ENCODE data around the gene NFAM1.

Gene NFAM1

DNA sequence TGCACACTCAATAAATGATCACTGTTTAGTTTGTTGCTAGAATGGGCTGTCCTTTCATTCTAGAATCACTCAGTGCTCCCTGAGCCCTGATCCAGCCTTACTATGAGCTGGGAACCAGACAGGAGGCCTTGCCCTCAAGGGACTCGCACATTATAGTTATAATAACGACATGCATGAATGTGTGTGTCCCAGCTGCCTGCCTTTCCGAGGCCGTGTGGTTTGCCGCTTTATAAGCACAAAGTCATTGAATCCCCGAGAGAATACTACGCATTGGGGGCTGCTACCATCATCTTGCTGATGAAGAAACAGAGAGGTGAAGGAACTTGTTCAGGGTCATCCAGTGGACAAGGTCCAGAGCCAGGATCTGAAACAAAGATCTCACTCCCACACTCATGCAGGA is 75.7 kb downstream of the NFAM1 start:
- no peak for DNase-seq

DNA sequence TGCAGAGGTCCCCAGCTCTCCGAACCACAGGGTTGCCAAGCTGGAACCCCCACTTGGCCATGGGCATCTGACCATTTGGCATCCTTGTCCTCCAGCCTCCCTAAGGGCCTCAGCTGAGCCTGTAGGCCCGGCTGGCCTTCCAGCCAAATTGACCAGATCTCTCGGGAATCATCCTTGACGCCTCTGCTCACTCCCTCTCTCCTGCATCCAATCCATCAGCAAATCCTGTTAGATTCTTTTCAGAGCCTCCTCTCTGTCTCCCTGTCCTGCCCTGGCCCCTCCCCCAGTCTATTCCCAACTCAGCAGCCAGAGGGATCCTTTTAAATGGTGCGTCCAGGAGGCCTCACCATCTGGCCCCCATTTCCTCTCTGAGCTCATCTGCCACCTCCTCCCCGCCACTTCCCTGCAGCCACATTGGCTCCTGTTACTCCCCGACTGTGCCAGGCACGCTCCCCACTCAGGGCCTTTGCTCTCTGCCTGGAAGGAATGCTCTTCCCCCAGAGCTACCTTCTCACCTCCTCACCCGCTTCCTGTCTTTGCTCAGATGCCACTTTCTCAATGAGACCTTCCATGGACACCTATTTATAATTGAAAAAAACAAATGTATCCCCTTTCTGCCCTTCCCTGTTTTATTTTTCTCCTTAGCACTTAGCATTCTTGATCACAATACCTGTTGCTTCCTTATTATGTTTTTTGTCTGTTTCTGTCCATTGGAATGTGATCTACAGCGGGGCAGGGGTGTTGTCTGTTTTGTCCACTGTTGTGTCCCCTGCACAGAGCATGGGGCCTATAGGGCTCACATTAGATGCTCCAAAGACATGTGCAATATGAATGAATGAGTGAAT is 78.1 kb downstream of the NFAM1 start:
- no peak for DNase-seq

DNA sequence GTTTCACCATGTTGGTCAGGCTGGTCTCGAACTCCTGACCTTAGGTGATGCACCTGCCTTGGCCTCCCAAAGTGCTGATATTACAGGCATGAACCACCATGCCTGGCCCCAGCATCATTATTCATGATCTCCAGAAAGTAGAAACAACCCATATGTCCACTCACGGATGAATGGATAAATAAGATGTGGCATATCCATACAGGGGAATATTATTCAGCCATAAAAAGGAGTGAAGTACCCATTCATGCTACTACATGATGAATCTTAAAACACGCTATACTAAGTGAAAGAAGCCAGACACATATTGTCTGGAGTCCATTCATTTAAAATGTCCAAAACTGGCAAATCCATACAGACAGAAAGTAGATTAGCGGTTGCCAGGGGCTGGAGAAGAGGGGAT is 81.8 kb downstream of the NFAM1 start:
- no peak for DNase-seq

DNA sequence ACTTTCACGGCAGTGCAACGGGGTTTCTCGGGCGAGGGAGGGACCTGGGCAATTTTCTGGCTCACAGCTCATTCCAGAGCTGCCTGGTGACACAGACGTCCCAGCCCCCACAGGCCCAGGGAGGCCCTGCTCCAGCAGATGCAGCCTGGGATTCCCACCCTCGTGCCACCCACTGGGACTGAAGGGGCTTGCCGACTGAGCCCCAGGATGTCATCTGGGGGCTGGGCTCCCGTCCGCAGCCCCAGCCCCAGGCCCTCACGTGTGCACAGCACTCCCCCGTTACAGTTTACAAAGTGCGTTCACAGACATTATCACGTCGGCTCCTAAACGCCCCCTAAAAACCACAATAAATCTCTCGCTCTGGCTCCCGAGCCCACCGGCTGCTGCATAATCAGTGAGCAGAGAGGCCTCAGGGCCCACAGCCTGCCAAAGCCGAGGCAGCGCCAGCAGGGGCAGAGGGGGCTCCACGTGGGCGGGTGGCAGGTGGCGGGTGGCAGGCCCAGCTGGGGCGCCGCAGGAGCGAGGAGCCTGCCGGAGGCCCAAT is 84.8 kb downstream of the NFAM1 start:
- DNase-seq, result no peak

DNA sequence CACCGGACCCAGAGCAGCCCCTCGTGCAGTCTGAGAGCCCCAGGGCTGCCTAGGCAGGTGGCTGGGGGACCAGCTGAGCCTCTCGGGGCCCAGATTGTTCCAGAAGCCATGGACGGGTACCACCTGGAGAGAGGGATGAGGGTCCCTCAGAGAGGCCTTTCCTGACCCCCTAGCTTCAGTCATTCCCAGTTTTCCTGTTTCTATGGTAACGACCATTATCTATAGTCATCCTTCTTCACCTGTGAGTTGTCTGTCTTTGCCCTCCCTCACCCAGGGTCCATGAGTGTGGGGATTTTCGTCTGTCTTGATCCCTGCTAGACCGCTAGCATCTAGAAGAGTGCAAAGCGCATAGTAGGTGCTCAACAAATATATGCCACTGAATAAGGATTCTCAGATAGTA is 85.5 kb downstream of the NFAM1 start:
- no peak for DNase-seq

DNA sequence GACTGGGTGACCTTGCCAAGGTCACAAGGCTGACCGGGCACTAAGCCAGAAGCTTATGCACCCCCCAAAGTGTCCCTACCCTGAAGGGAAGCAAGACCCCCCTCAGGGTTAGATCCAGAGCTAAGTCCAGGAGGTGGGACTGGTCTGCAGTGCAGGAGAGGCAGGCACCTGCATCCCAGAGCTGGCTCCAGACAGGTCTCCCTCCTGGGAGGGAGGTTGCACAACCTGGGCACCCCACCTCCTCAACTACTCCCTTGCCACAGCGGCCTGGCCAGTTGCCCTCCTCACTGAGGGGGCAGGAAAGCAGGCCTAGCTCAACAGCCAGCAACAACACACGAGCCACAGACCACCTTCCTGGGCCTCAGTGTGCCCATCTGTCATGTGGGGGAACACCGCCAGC is 86.7 kb downstream of the NFAM1 start:
- DNase-seq, result no peak

DNA sequence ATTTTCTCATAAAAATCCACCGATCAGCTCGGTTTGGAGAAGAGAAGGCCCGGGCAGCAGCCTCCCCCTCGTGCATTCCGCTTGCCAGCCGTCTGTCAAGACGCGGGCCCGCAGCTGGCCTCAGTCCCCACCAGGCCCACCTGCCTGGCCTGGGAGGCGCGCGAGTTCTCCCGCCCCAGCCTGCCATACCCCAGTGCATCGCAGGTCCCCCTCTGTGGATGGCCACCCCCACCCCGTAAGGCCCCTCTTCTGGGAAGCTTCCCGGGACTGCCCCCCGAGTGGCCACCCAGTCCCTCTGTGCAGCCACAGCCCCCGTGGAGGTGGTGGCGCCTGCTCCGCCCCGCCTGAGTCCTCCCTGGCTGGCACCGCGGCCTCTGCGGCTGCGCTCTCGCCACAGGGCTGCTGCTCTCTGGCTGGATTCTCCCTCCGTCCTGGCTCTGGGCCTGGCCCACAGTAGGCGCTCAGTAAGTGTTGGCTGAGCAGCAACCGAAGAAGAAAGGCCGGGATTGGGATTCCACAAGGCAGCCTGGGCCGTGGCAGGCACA is 87.8 kb downstream of the NFAM1 start:
- no peak for DNase-seq

DNA sequence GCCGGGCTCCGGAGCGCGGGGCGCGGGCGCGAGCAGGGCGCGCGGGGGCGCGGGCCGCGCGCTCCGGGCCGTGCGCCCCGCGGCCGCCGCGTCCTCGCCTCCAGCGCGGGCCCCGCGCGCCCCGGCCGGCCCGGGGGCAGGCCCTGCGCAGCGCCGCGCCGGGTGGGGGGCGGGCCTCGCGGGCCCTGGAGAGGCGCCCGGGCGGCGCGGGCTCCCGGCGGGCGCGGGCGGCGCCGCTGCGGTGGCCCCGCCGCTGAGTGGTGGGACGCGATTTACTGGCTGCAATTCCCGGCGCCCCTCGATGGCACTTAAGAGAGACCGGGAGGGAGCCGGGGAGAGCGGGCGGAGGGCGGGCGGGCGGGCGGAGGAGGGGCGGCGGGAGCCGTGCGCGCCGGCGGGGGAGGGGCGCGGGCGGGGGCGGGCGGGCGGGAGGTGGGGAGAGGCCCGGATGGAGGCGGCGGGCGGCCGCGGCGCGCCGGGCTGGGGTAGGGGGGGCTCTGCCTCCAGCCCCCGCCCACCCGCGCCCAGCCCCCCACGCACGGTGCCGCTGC is 88.6 kb downstream of the NFAM1 start:
- no peak for DNase-seq

DNA sequence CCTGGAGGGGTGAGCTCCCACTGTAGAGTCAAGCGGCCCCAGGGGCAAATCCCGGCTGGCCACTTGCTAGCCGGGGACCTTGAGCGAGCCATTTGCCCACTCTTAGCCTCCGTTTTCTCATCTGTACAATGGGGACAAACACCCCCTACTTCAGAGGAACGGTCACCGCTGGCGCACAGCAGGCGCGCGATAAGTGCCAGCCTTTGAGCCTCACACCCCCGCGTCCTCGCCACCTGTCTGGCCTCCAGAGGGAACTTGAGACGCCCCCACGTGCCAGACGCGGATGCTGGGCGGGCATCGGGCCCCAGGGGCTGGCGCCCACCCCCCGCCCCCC is 89.1 kb downstream of the NFAM1 start:
- DNase-seq, result no peak

DNA sequence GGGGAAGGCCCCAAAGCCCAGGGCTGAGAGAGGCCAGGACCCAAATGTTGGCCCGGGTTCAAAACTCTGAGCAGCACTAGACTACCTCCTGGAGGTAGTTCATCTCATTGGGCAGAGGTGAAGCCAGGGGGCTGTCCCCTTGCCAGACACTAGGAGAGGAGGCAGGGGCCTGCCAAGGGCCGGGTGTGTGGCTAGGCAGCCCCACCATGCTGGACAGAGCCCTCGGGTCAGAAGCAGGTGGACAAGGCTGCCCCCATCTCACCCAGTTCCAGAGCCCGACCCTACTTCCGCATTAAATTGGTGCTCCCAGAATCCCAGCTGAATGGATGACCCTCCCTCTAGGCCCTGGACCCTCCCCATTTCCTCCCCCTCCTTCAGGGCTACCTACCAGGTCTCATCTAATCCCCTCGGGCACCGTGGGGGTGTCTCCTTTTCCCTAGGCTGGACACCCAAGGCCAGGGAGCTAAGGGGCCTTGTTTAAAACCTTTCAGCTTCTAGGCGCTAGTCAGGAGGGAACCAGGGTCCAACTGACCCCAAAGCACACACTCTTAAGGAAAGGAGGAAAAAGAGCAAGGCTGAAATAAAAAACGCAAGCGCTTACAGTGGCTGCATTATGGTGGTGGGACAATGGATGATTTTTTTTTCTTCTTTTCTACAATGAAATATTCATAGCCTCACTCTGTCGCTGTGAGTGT is 89.6 kb downstream of the NFAM1 start:
- no peak for DNase-seq

DNA sequence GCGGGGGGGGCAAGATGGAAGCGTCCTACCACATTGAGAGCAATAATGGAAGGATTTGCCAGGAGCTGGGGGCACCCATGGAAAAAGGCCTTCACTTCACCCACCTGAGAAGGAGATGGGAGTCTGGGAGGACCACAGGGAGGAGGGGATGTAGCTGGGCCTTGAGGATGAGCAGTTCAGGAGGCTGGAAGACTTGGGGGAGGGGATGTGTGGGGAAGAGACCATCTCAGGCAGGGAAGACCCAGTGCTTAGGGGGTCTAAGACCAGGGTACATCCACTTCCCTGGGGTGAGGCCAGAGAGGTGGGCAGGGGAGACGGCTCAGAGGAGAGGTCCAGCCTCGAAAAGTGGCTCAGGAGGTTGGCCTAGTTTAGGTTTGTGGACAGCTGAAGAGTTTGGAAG is 90.4 kb downstream of the NFAM1 start:
- DNase-seq, result no peak

DNA sequence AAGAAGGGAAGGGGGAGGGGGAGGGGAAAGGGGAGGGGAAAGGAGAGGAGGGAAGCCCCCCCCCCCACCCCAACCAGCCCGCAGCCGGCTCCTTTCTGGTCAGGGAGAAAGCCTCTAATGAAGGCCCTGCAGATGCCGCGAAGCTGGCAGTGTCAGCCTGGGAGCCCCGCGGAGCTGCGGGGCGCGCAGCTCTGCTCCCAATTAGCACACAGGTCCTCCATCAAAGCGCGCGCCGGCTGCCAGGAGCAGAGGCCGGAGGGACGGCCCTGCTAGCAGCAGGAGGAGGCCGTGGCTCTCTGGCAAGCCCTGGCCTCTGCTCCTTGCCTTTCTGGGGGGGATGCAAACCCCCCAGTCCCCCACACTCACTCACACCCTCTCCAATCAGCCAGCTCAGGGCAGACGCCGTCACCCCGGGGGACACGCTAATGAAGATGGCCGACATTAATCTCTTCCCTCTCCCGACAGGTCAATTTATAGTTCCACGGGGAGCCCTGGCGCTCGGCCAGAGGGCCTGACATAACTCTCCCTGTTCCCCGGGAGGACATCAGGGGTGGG is 91.3 kb downstream of the NFAM1 start:
- DNase-seq, result no peak

DNA sequence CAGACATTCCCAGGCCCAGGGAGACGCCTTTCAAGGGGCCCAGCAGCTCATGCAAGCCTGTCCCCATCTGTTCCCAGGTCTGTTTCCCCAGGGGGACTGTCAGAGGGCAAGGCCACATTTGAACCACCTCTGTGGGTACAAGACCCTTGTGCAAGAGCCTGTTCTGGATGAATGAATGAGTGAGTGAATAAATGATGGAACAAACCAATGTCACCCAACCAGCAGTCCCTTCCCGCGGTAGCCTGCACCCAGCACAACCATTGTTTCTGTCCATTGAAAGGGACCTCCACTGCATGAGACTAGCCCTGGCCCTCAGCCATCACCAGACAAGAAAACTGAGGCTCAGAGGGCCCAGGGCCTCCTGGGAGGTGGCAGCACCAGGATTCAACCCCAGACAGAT is 92.1 kb downstream of the NFAM1 start:
- DNase-seq, result no peak

DNA sequence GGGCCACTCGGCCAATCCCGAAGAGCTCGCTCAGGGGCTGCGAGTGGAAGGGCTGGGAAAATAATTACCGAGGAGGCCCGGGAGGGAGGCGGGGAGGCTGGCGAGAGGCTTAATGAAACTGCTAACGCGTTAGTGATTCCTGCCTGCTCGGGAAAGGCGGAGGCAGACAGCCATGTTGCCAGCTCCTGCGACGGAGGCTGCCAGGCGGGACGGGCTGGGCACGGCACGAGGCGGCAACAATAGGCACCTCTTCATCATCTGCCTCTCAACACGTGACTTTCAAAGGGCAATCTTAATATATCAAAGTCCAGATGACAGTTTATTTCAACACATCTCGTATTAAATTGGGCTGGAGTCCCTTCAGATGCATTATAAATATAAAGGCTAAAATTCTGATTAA is 93.7 kb downstream of the NFAM1 start:
- DNase-seq, result no peak

DNA sequence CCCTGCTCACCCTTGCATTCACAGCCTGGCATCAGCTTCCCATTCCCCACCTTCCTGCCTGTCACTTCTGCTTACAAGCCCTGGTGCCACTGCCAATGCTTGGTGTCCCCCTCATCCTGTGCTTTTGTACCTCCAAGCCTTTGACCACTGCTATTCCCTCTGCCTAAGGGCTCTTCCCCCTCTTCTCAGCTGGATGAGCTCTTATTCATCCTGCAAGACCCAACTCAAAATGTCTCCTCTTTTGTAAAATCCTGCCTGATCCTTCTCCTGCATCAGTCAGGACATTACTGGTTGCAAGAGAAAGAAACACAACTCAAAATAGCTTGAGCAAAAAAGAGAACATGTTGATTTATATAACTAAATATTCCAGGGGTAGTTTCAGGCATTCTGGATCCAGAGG is 94.8 kb downstream of the NFAM1 start:
- DNase-seq, result no peak

DNA sequence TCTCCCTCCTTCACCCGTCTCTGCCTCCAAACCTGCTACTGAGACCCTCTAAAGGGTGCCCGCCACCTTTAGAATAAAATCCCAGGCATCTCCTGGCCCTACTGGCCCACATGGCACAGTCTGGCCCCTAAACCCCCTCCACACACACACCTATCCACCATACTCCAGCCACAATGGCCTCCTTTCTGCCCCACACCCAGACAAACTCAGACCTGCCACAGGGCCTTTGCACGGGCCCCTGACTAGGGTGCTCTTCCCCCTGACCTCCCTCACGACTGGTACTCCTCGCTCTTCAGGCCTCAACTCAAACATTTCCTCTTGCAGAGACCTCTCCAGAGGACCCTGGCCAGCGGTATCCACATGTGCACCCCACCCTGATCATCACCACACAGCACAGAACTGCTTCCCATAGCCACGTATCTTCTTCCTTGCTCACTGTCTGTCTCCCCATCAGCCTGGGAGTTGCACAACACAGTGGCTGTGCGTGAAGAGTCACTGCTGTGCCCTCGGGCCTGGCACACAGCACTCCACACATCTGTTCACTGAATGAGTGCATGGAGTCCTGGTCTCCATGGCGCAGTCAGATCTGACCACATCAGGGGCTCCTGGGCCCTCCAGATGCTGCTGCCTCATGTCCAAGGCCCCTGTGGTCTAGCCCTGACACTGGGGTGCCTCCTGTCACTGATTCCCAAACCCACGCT is 95.5 kb downstream of the NFAM1 start:
- no peak for DNase-seq

DNA sequence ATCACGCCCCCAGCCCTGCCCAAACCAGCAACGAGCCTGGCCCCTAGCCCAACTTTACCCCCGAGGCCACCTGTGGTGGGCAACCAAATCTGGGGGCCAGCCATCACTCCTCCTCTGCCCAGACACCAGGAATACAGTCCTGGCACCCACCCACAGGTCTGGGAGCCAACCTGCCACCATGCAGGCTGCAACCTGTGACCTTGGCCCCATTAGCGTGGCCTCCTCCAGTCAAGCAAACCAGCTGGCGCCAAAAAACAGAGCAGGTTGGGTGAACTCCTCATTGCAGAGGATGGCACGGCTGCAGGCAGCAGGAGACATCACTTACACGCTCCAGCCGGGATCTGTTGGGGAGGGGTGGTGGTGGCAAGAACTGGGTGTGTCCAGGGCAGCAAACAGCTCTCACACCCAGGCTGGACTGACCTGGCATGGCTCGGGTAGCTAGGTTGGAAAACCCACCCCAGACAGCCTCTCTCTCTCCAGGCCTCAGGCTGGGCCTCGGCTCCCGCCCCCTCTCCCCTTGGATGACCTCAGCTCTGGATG is 96.3 kb downstream of the NFAM1 start:
- DNase-seq, result no peak

DNA sequence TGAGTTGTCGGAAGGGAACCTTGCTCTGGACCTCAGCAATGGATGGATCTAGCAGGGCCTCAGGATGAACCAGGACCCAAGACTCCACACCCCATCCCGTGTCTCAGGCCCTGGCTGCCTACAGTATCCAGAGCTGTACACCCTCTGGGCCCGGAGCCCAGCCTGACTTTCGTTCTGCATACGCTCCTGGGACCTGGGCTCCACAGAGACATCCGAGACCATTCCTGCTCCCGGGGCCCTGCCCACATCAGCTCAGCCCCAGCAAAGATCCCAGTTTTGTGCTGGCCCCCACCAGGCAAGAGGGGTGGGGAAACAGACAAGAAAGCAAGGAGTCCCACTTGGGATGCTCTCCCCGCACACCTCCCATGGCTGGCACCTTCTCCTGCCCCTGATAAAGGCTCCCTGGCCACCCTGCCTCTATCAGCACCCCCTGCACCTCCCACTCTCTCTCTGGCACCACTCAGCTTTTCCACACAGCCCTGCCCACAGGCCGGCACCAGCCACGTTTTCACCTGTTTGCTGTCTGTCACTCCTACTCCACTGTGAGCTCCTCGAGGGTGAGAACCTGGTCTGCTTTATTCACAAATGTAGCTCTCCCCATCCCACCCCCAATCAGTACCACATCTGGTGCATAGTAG is 97.2 kb downstream of the NFAM1 start:
- no peak for DNase-seq

DNA sequence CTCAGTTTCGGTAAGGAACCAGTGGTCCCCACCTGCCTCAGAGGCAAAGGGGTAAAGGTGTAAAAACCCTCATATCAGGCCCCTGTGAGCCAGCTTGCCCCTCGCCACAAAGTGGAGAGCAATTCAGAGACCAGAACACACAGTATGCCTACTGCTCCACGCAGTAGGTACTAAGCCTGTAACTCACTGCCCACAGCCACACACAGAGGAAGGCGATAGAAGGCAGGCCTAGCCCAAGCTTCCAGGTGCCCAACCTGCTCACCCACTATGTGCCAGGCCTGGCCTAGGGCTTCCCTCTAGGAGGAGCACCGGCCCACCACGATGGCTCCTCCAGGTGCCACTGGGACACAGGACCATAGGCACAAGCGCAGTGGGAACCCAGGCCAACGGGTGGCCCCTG is 98.7 kb downstream of the NFAM1 start:
- no peak for DNase-seq

DNA sequence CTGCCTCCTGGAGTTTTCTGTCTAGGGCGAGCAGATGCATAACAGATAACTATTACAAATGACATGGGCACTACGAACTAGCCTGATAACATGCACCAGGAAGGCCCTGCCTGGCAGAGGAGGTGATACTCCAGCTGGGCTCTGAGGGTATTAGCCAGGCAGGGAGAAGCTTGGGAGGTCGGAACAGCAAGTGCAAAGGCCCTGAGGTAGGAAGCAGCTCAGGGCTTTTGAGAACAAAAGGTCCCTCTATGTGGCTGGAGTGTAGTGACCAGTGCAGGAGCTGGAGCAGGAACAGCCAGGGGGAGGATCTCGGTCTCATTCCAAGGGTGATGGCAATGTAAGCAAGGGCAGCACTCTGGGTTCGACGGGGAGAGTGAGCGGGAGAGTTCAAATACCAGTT is 100.1 kb downstream of the NFAM1 start:
- DNase-seq, result no peak

DNA sequence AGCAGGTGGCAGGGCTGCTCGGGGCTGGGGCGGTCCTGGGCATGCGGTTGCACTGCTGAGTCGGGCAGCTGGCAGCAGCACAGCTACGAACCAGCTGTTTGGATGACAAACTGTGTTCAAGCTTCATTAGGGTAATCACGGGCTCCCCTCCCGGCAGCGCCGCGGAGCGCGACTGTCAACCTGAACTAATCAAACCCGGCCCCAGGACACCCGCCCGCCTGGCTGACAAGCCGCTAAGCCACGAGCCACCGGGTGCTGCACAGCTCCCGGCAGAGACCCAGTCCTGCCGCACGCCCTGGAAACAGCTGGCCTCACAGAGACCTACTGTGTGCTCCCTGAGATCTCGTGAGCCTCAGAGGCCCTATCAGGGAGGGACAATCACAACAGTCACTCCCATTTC is 101.2 kb downstream of the NFAM1 start:
- no peak for DNase-seq

All from CD4-positive, alpha-beta T cell treated with Interferon gamma for 1 hour (primary cell).